HepG2 (cell line): ENCODE results near the gene EGR1. TPM values are rescaled to one million over a fixed set of nuclear protein-coding genes. Genes with fewer than 3 reads are reported as not detected.
A peak's percentile ranks its signal among the peaks of the same experiment; 100 is the strongest.

Experiments
- ATAC-seq: fragments of 200-7000 bp; cut with Tn5 transposase; 3 replicates; pipeline ENCODE4 v1.9.1; 2020; ENCODE audit warnings: mild to moderate bottlenecking, moderate library complexity
- BruUV-seq: library from RNA; stranded (reverse); fragments of 400-500 nt; replicated peaks from 2 replicates; lab custom pipeline; 2021; lab: Mats Ljungman, UMichigan
- CTCF ChIA-PET: fragments of 300-600 bp; formaldehyde crosslinking; extraction: SDS; loops from one replicate; lab custom pipeline; 2021; ENCODE audit warnings: low total read pairs, inconsistent platforms, low intra/inter-chr PET ratio; lab: Yijun Ruan, JAX
- POLR2A ChIA-PET: fragments of 350-600 bp; sonication (Branson Sonifier 250); formaldehyde crosslinking; loops from one replicate; lab custom pipeline; 2020; ENCODE audit warnings: antibody characterized with exemption, inconsistent platforms; lab: Yijun Ruan, JAX
- DNase-seq: peaks from one replicate; pipeline ENCODE4 v3.0.0-alpha.2; 2015; ENCODE audit warnings: low spot score
- FAIRE-seq: peaks from 3 replicates; lab custom pipeline; 2011; peaks lifted over from hg19 to GRCh38; lab: Jason Lieb, UNC
- H2AFZ ChIP-seq: one replicate; pipeline ENCODE4 v1.6.1; 2011; ENCODE audit warnings: low read length, inconsistent platforms
- H3K27ac ChIP-seq: fragments of 300-600 bp; 3 replicates; pipeline ENCODE4 v1.8.0; 2011; ENCODE audit warnings: mixed run types, mild to moderate bottlenecking, mixed read lengths, low read length, inconsistent platforms; ENCODE audit not compliant: insufficient read depth; ENCODE audit errors: extremely low read length
- H3K27me3 ChIP-seq, 2 experiments: fragments of 200-600 bp in 1 of 2; 2 replicates in 1 of 2; 3 replicates in 1 of 2; pipeline versions ENCODE4 v1.6.0 to v1.8.0; 2011; ENCODE audit warnings: low read length in 2 of 2, mild to moderate bottlenecking in 2 of 2, moderate library complexity in 2 of 2, inconsistent platforms in 1 of 2; ENCODE audit not compliant: insufficient read depth in 2 of 2, control insufficient read depth in 1 of 2
- H3K36me3 ChIP-seq, 2 experiments: fragments of 200-600 bp in 1 of 2; replicated peaks in 1 of 2; 2 replicates in 1 of 2; 3 replicates in 1 of 2; pipeline versions ENCODE4 v1.5.1 to v1.8.0; 2011; ENCODE audit warnings: low read length in 2 of 2, inconsistent platforms in 1 of 2; ENCODE audit not compliant: insufficient read depth in 2 of 2, control insufficient read depth in 1 of 2
- H3K4me1 ChIP-seq: 2 replicates; pipeline ENCODE4 v1.5.1; 2012; ENCODE audit warnings: low read length, inconsistent platforms; ENCODE audit not compliant: insufficient read depth
- H3K4me2 ChIP-seq: 2 replicates; pipeline ENCODE4 v1.6.0; 2011; ENCODE audit warnings: low read depth, low read length, inconsistent platforms
- H3K4me3 ChIP-seq, 3 experiments: fragments of 200-600 bp in 1 of 3; sonication (generic), shearing (Covaris generic) in 1 of 3; replicated peaks in 1 of 3; 2 replicates each; pipeline ENCODE4 v1.5.1; 2011 to 2016; ENCODE audit warnings: low read length in 3 of 3, inconsistent platforms in 2 of 3, low read depth in 2 of 3, mild to moderate bottlenecking in 2 of 3, control low read depth in 1 of 3, mixed read lengths in 1 of 3; ENCODE audit not compliant: insufficient read depth in 1 of 3
- H3K79me2 ChIP-seq: one replicate; pipeline ENCODE4 v1.6.1; 2011; ENCODE audit warnings: low read length, inconsistent platforms; ENCODE audit not compliant: insufficient read depth
- H3K9ac ChIP-seq: 2 replicates; pipeline ENCODE4 v1.6.0; 2011; ENCODE audit warnings: mild to moderate bottlenecking, low read depth, low read length, inconsistent platforms; ENCODE audit not compliant: insufficient read depth
- H3K9me3 ChIP-seq: 2 replicates; pipeline ENCODE4 v1.5.1; 2012; ENCODE audit warnings: mild to moderate bottlenecking, low read length
- H4K20me1 ChIP-seq: 2 replicates; pipeline ENCODE4 v1.6.0; 2011; ENCODE audit warnings: inconsistent platforms, mild to moderate bottlenecking, low read length, moderate library complexity; ENCODE audit not compliant: insufficient read depth
- AGO1 ChIP-seq: fragments of 200-400 bp; formaldehyde crosslinking; IDR thresholded peaks from 2 replicates; pipeline ENCODE4 v1.6.1; 2017; ENCODE audit warnings: mild to moderate bottlenecking, low read depth, low read length, moderate library complexity; ENCODE audit not compliant: poor library complexity, severe bottlenecking
- BRD4 ChIP-seq: sonication (generic); formaldehyde crosslinking; IDR thresholded peaks from 2 replicates; pipeline ENCODE4 v1.4.0; 2020; ENCODE audit warnings: missing genetic modification reagents
- CBX2 ChIP-seq, 2 experiments: fragments of 200-600 bp in 1 of 2; sonication (generic); formaldehyde crosslinking in 1 of 2; IDR thresholded peaks; 2 replicates each; pipeline versions ENCODE4 v1.7.0 to v1.8.1; 2018 to 2022; ENCODE audit warnings: low read depth in 2 of 2, low read length in 1 of 2, mild to moderate bottlenecking in 1 of 2, missing genetic modification reagents in 1 of 2
- DZIP1 ChIP-seq: sonication (generic); formaldehyde crosslinking; IDR thresholded peaks from 2 replicates; pipeline ENCODE4 v1.5.0; 2020; ENCODE audit warnings: mild to moderate bottlenecking, missing genetic modification reagents
- HIC2 ChIP-seq: sonication (generic); formaldehyde crosslinking; IDR thresholded peaks from 2 replicates; pipeline ENCODE4 v1.9.0; 2022; ENCODE audit warnings: low read depth, missing genetic modification reagents
- MEIS1 ChIP-seq: sonication (generic); formaldehyde crosslinking; IDR thresholded peaks from 2 replicates; pipeline ENCODE4 v1.9.0; 2021; ENCODE audit warnings: mild to moderate bottlenecking, missing genetic modification reagents, moderate library complexity, borderline replicate concordance
- MLLT10 ChIP-seq: sonication (generic); formaldehyde crosslinking; IDR thresholded peaks from 2 replicates; pipeline ENCODE4 v1.4.0; 2020; ENCODE audit warnings: missing genetic modification reagents
- PCBP2 ChIP-seq: fragments of 200-400 bp; formaldehyde crosslinking; optimal IDR thresholded peaks from 2 replicates; pipeline ENCODE3; 2018; ENCODE audit warnings: low read length, low read depth; ENCODE audit not compliant: poor library complexity, severe bottlenecking
- POLR2A ChIP-seq, 2 experiments: IDR thresholded peaks; 2 replicates each; pipeline ENCODE4 v1.6.1; 2011; ENCODE audit warnings: low read depth in 2 of 2, low read length in 2 of 2, mild to moderate bottlenecking in 1 of 2, moderate library complexity in 1 of 2; ENCODE audit not compliant: insufficient read depth in 1 of 2
- POLR2AphosphoS2 ChIP-seq: IDR thresholded peaks from 2 replicates; pipeline ENCODE4 v1.6.1; 2011; ENCODE audit warnings: low read depth, low read length, improper control_type of control experiment
- RBFOX2 ChIP-seq: fragments of 200-400 bp; formaldehyde crosslinking; IDR thresholded peaks from 2 replicates; pipeline ENCODE4 v1.6.1; 2017; ENCODE audit warnings: low read depth, mild to moderate bottlenecking, low read length
- SP1 ChIP-seq, 2 experiments: fragments of 450-650 bp in 1 of 2; sonication (generic) in 1 of 2; formaldehyde crosslinking in 1 of 2; IDR thresholded peaks; 2 replicates each; pipeline versions ENCODE4 v1.4.0 to v1.6.1; 2016 to 2020; ENCODE audit warnings: missing genetic modification reagents in 1 of 2
- TCF12 ChIP-seq, 2 experiments: fragments of 450-650 bp in 1 of 2; sonication (generic) in 1 of 2; formaldehyde crosslinking in 1 of 2; IDR thresholded peaks; 2 replicates each; pipeline versions ENCODE4 v1.6.1 to v1.8.0; 2017 to 2022; ENCODE audit warnings: antibody characterized with exemption in 1 of 2, mild to moderate bottlenecking in 1 of 2, missing genetic modification reagents in 1 of 2, moderate library complexity in 1 of 2
- ZBTB37 ChIP-seq: sonication (generic); formaldehyde crosslinking; IDR thresholded peaks from 2 replicates; pipeline ENCODE4 v1.4.0; 2020; ENCODE audit warnings: mild to moderate bottlenecking, missing genetic modification reagents
- ZC3H13 ChIP-seq: sonication (generic); formaldehyde crosslinking; IDR thresholded peaks from 2 replicates; pipeline ENCODE4 v1.8.1; 2023; ENCODE audit warnings: mild to moderate bottlenecking, missing genetic modification reagents, moderate library complexity
- ZFP90 ChIP-seq: sonication (generic); formaldehyde crosslinking; IDR thresholded peaks from 2 replicates; pipeline ENCODE4 v1.8.0; 2022; ENCODE audit warnings: missing genetic modification reagents, mild to moderate bottlenecking, inconsistent platforms, borderline replicate concordance
- ZNF414 ChIP-seq: sonication (generic); formaldehyde crosslinking; IDR thresholded peaks from 2 replicates; pipeline ENCODE4 v1.5.0; 2020; ENCODE audit warnings: missing genetic modification reagents
- WGBS: methylation state at CpG from one replicate; pipeline ENCODE4 v1.1.6; 2017; ENCODE audit warnings: low lambda C conversion rate; 5-methylcytosine and 5-hydroxymethylcytosine counted together
- in situ Hi-C: cut with HindIII; loops from 2 replicates; pipeline ENCODE4 v1.10.0; 2017; ENCODE audit warnings: low pct_unique_long_range_greater_than_20kb; ENCODE audit not compliant: extremely low pct_ligation_motif_present
- intact Hi-C: fragments of 100-400 bp; cut with micrococcal nuclease; formaldehyde crosslinking; loops from one replicate; pipeline ENCODE4 v1.10.0; 2022; ENCODE audit not compliant: unreplicated experiment
- polyA plus RNA-seq, 8 experiments: library from polyadenylated mRNA; depleted of rRNA in 3 of 8; stranded (reverse) in 7 of 8; unstranded in 1 of 8; fragments of >200 nt; fragmentation: Illumina TruSeq in 4 of 8; extraction: Trizol in 4 of 8; gene quantifications; 2 replicates each; pipeline versions ENCODE4 v1.2.1 to v1.2.3, GENCODE V29; 2011 to 2016; ENCODE audit warnings: low read depth in 4 of 8, missing spikeins in 1 of 8, mixed read lengths in 1 of 8; ENCODE audit not compliant: insufficient read depth in 1 of 8
- total RNA-seq, 5 experiments: library from RNA; depleted of rRNA; stranded (reverse); fragments of >200 nt; fragmentation: Illumina TruSeq; extraction: Trizol; gene quantifications; 2 replicates each; pipeline ENCODE4 v1.2.3, GENCODE V29; 2016; ENCODE audit warnings: low read depth in 1 of 5

EGR1 gene
- total and polyA plus RNA-seq, 2 of the 13 experiments (the other 11 are each of a cell fraction or from before 2014, with no cell fraction given) = 4.1 to 4.5 TPM

GRCh38 chr5:138467711-138468132 lies 2.4 kb downstream of the EGR1 start:
- no peak overlapping the region for H2AFZ ChIP-seq

More at GRCh38 chr5:138467711-138468132, 2.4 kb downstream of the EGR1 start:
- H3K4me3 ChIP-seq = peak overlapping the region in 1 of 3 experiments; percentile 69; a peak in 2 of 6 replicates
- no peak for ATAC-seq
- H3K9ac ChIP-seq = no peak overlapping the region
- no peak for FAIRE-seq
- DNase-seq = no peak
- no peak overlapping the region for H3K4me2 ChIP-seq
- no peaks in the 10 kb centered on the region for H3K9me3 ChIP-seq
- WGBS = 95% methylated on average over 14 of the region's 14 CpGs
- H3K27me3 ChIP-seq = 0 out of 5 replicates have a peak, but pooled peaks cover 0 to 2% of the 10 kb centered on the region in 2 experiments
- ChIA-PET POLR2A (no interaction called here), CTCF (no interaction called here)
- no TSS peak for BruUV-seq
- intact Hi-C loops (no loop called here), in situ Hi-C loops (loop anchor here (5.0 kb wide), 1 partner anchor 35 kb away; no protein-coding TSS in a partner anchor)
- peaks cover 3% of the 10 kb centered on the region for H3K79me2 ChIP-seq
- H3K36me3 ChIP-seq = peaks cover 0 to 7% of the 10 kb centered on the region in 2 experiments; a peak in 2 of 5 replicates
- H4K20me1 ChIP-seq = peaks cover 3% of the 10 kb centered on the region; the same call in 1 of the 2 replicates
- TF ChIP-seq PCBP2 (peak; percentile 26), ZC3H13 (CRISPR knock-in tag) (0 out of 2 replicates have a peak, but pooled peaks have one; percentile 24), DZIP1 (CRISPR knock-in tag) (no peak), POLR2AphosphoS2 (peak; percentile 85; the same call in 1 of the 2 replicates), TCF12 (IDR thresholded peaks at IDR 0.05) (no peak), TCF12 (CRISPR knock-in tag; IDR thresholded peaks at IDR 0.05) (no peak), ZBTB37 (CRISPR knock-in tag) (no peak), AGO1 (peak; percentile 99), HIC2 (CRISPR knock-in tag) (no peak), MLLT10 (CRISPR knock-in tag) (no peak), CBX2 (IDR thresholded peaks at IDR 0.05; ENCODE audit: low read depth, low read length) (no peak), CBX2 (CRISPR knock-in tag; IDR thresholded peaks at IDR 0.05; ENCODE audit: low read depth) (no peak), SP1 (IDR thresholded peaks at IDR 0.05) (no peak), SP1 (CRISPR knock-in tag; IDR thresholded peaks at IDR 0.05) (no peak), POLR2A (IDR thresholded peaks at IDR 0.05; ENCODE audit: insufficient read depth in 1 of 2, low read depth in 2 of 2, low read length in 2 of 2) (peak in 1 of 2 experiments; percentile 8; a peak in 2 of 4 replicates), RBFOX2 (no peak), ZNF414 (CRISPR knock-in tag) (no peak), BRD4 (CRISPR knock-in tag) (no peak), MEIS1 (CRISPR knock-in tag) (no peak), ZFP90 (CRISPR knock-in tag) (no peak)
- TF ChIP-seq, all 625 proteins: peak for 5
- peaks cover 48% of the 10 kb centered on the region for H3K4me1 ChIP-seq
- no peak overlapping the region for H3K27ac ChIP-seq
